ENCODE results near the gene RFPL4AL1.
"Not testable (repeated sequence)": the region's sequence is repeated elsewhere in the genome, so short reads cannot be mapped to it uniquely, and the experiment has no call there.

- TF ChIP-seq ARNTL (CRISPR knock-in tag; IDR thresholded peaks at IDR 0.05; ENCODE audit: borderline replicate concordance, low read depth); PATZ1 (CRISPR knock-in tag; IDR thresholded peaks at IDR 0.05; ENCODE audit: borderline replicate concordance); RARB (CRISPR knock-in tag; IDR thresholded peaks at IDR 0.05); ZFP3 (CRISPR knock-in tag; IDR thresholded peaks at IDR 0.05): not testable (repeated sequence)
Observed at GRCh38 chr19:55769632-55770031, 714 bp downstream of the RFPL4AL1 start.
